K562 (cell line): ENCODE results near the gene ZNF669.

Experiments used
- ATF3 ChIP-seq, 2 experiments: fragments of 450-650 bp in 1 of 2; sonication (generic) in 1 of 2; formaldehyde crosslinking in 1 of 2; IDR thresholded peaks in 1 of 2; conservative IDR thresholded peaks in 1 of 2; 2 replicates each; pipeline versions ENCODE4 v1.6.1 to v1.8.1; 2016 to 2023; ENCODE audit warnings: mild to moderate bottlenecking in 2 of 2, moderate library complexity in 2 of 2, inconsistent platforms in 1 of 2, missing genetic modification reagents in 1 of 2
- CTCF ChIP-seq, 3 experiments: IDR thresholded peaks in 2 of 3; conservative IDR thresholded peaks in 1 of 3; 2 replicates each; pipeline ENCODE4 v1.5.1; 2011 to 2012; ENCODE audit warnings: low read length in 3 of 3, mild to moderate bottlenecking in 3 of 3, control low read depth in 2 of 3, improper control_type of control experiment in 1 of 3, inconsistent platforms in 1 of 3, low read depth in 1 of 3, mixed read lengths in 1 of 3, moderate library complexity in 1 of 3; ENCODE audit not compliant: insufficient read depth in 2 of 3
- EGR1 ChIP-seq: fragments of 450-650 bp; conservative IDR thresholded peaks from 2 replicates; pipeline ENCODE4 v1.6.1; 2017; ENCODE audit warnings: mild to moderate bottlenecking
- EZH2 ChIP-seq: IDR thresholded peaks from 2 replicates; pipeline ENCODE4 v1.6.1; 2012; ENCODE audit warnings: low read depth, mild to moderate bottlenecking, inconsistent platforms, low read length, borderline replicate concordance
- HCFC1 ChIP-seq: IDR thresholded peaks from 2 replicates; pipeline ENCODE4 v1.6.1; 2012; ENCODE audit warnings: low read depth, low read length, improper control_type of control experiment
- JUNB ChIP-seq: fragments of 450-650 bp; formaldehyde crosslinking; conservative IDR thresholded peaks from 2 replicates; pipeline ENCODE4 v1.4.0; 2020; ENCODE audit warnings: mild to moderate bottlenecking
- JUND ChIP-seq, 2 experiments: IDR thresholded peaks; 2 replicates in 1 of 2; 3 replicates in 1 of 2; pipeline ENCODE4 v1.6.1; 2011; ENCODE audit warnings: borderline replicate concordance in 2 of 2, low read depth in 2 of 2, low read length in 2 of 2, improper control_type of control experiment in 1 of 2, missing biosample characterization in 1 of 2, missing genetic modification characterization in 1 of 2, missing genetic modification reagents in 1 of 2
- REST ChIP-seq, 2 experiments: fragments of 450-650 bp; formaldehyde crosslinking in 1 of 2; IDR thresholded peaks; 2 replicates each; pipeline versions ENCODE4 v1.4.0 to v1.6.1; 2014 to 2020; ENCODE audit warnings: mild to moderate bottlenecking in 2 of 2, borderline replicate concordance in 1 of 2, low read depth in 1 of 2
- THRA ChIP-seq: fragments of 450-650 bp; IDR thresholded peaks from 2 replicates; pipeline ENCODE4 v1.6.1; 2017; ENCODE audit warnings: mild to moderate bottlenecking, moderate library complexity

- TF ChIP-seq CTCF (IDR thresholded peaks at IDR 0.05 in 2 of 3, conservative IDR thresholded peaks at IDR 0.05 in 1 of 3; ENCODE audit: insufficient read depth in 2 of 3, low read depth in 1 of 3, low read length in 3 of 3) (no peak), REST (IDR thresholded peaks at IDR 0.05; ENCODE audit: borderline replicate concordance) (no peak), REST (CRISPR knock-in tag; IDR thresholded peaks at IDR 0.05; ENCODE audit: low read depth) (no peak), THRA (no peak), ATF3 (IDR thresholded peaks at IDR 0.05) (no peak), ATF3 (CRISPR knock-in tag; conservative IDR thresholded peaks at IDR 0.05) (no peak), HCFC1 (no peak), EGR1 (no peak), JUND (IDR thresholded peaks at IDR 0.05; ENCODE audit: borderline replicate concordance, low read depth, low read length) (no peak), JUND (tag; IDR thresholded peaks at IDR 0.05; ENCODE audit: borderline replicate concordance, low read depth, low read length) (no peak), JUNB (CRISPR knock-in tag) (no peak), EZH2 (no peak)
Observed at GRCh38 chr1:247115141-247115510, 11.0 kb upstream of the ZNF669 start.
